H1 (cell line): ENCODE measurements around the gene TM9SF3.

ENCODE experiments used
- POLR2AphosphoS5 ChIP-seq: IDR thresholded peaks from 2 replicates; pipeline ENCODE4 v1.6.1; 2011; ENCODE audit warnings: low read depth, low read length
- RAD21 ChIP-seq, 2 experiments: IDR thresholded peaks in 1 of 2; conservative IDR thresholded peaks in 1 of 2; 2 replicates each; pipeline ENCODE4 v1.6.1; 2011; ENCODE audit warnings: low read depth in 2 of 2, low read length in 2 of 2, improper control_type of control experiment in 1 of 2, inconsistent platforms in 1 of 2, mild to moderate bottlenecking in 1 of 2, moderate library complexity in 1 of 2

GRCh38 chr10:96614515-96614914 is 27.7 kb upstream of the TM9SF3 start:
- TF ChIP-seq RAD21 (IDR thresholded peaks at IDR 0.05 in 1 of 2, conservative IDR thresholded peaks at IDR 0.05 in 1 of 2; ENCODE audit: low read depth in 2 of 2, low read length in 2 of 2): no peak
- no peak for TF ChIP-seq POLR2AphosphoS5
